Suprapubic skin (tissue), 3 donors: ENCODE data around the gene EVL.
"Not testable (repeated sequence)": the region's sequence is repeated elsewhere in the genome, so short reads cannot be mapped to it uniquely, and the experiment has no call there.

Experiments used
- POLR2A ChIP-seq, 2 donors: fragments of 450-650 bp; IDR thresholded peaks; one replicate each; pipeline ENCODE4 v1.6.1; 2017; ENCODE audit warnings: antibody characterized with exemption in 2 of 2, mild to moderate bottlenecking in 2 of 2, moderate library complexity in 2 of 2
- TF ChIP-seq, protein P1 (sequence below), 2 donors: fragments of 200-600 bp in 1 of 2; fragments of 450-650 bp in 1 of 2; sonication (generic) in 1 of 2; IDR thresholded peaks; one replicate each; pipeline ENCODE4 v1.5.1; 2016 to 2019; ENCODE audit warnings: antibody characterized with exemption in 2 of 2, mild to moderate bottlenecking in 1 of 2, moderate library complexity in 1 of 2

DNA sequence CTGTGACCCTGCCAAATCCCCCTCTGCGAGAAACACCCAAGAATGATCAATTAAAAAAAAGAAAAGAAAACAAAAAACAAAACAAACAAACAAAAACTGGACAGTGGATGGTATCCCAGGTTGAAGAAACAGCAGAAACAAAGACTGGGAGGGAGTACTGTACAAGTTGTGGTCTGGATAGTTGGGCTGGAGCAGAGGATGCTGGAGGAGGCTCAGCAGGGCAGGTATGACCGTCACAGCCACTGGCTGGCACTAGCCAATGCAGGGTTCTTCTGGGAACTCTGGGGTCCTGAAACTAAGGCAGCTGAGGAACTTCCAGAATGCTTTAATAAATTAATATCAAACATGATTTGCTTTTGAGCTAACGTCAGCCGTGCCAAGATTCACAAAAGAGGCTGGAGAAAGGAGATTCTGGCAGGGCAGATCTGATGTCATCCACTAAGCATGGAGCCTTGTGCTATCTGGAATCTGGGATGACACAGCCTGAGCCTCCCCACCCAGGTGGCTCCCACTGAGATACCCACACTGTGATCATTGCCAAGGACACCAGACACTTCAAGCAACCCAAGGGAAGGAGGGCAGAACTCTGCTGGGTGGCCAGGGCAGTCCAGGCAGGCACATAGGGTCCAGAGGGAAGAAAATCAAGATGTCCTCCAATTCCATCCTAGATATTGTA, 116.8 kb downstream of the EVL start:
- not testable (repeated sequence) for TF ChIP-seq POLR2A (IDR thresholded peaks at IDR 0.05)
- TF ChIP-seq, protein P1, sequence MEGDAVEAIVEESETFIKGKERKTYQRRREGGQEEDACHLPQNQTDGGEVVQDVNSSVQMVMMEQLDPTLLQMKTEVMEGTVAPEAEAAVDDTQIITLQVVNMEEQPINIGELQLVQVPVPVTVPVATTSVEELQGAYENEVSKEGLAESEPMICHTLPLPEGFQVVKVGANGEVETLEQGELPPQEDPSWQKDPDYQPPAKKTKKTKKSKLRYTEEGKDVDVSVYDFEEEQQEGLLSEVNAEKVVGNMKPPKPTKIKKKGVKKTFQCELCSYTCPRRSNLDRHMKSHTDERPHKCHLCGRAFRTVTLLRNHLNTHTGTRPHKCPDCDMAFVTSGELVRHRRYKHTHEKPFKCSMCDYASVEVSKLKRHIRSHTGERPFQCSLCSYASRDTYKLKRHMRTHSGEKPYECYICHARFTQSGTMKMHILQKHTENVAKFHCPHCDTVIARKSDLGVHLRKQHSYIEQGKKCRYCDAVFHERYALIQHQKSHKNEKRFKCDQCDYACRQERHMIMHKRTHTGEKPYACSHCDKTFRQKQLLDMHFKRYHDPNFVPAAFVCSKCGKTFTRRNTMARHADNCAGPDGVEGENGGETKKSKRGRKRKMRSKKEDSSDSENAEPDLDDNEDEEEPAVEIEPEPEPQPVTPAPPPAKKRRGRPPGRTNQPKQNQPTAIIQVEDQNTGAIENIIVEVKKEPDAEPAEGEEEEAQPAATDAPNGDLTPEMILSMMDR (IDR thresholded peaks at IDR 0.05), result not testable (repeated sequence)
